ENCODE results near the gene CTXN1.

CTXN1 gene

DNA sequence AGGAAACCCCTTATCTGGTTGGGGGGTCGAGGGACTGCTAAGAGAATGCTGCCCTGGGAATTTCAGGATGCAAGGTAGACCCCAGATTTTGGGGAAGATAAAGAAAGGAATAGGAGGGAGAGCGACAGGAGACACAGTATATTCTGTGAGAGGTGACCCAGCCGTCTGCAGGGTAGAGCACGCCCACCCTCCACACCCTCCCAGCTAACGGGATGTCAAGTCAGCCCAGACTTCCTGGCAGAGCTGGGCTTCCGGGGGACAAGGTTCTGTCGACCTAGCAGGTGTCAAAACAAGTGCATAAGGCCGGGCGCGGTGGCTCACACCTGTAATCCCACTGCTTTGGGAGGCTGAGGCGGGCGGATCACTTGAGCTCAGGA, 51.0 kb downstream of the CTXN1 start:
- no peak for DNase-seq (ENCODE audit: low read depth)
- TF ChIP-seq, protein P1, sequence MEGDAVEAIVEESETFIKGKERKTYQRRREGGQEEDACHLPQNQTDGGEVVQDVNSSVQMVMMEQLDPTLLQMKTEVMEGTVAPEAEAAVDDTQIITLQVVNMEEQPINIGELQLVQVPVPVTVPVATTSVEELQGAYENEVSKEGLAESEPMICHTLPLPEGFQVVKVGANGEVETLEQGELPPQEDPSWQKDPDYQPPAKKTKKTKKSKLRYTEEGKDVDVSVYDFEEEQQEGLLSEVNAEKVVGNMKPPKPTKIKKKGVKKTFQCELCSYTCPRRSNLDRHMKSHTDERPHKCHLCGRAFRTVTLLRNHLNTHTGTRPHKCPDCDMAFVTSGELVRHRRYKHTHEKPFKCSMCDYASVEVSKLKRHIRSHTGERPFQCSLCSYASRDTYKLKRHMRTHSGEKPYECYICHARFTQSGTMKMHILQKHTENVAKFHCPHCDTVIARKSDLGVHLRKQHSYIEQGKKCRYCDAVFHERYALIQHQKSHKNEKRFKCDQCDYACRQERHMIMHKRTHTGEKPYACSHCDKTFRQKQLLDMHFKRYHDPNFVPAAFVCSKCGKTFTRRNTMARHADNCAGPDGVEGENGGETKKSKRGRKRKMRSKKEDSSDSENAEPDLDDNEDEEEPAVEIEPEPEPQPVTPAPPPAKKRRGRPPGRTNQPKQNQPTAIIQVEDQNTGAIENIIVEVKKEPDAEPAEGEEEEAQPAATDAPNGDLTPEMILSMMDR (IDR thresholded peaks at IDR 0.05; ENCODE audit: low read length, missing control alignments), result no peak
- H3K4me3 ChIP-seq (replicated peaks; ENCODE audit: low read depth, low read length), result no peak overlapping the region

All from fibroblast of pulmonary artery (primary cell).